Transverse colon (tissue), 4 donors: ENCODE measurements around the gene ZNF530. TPM values are rescaled to one million over a fixed set of nuclear protein-coding genes. Genes with fewer than 3 reads are reported as not detected.

Experiments
- DNase-seq: peaks from one replicate; pipeline ENCODE4 v3.0.0-alpha.2; 2019
- H3K27ac ChIP-seq, 4 donors: fragments of 200-600 bp; sonication (generic); 2 replicates each; pipeline ENCODE4 v1.5.1; 2016 to 2018; ENCODE audit warnings: inconsistent platforms in 4 of 4
- H3K27me3 ChIP-seq: fragments of 200-600 bp; sonication (generic); 2 replicates; pipeline ENCODE4 v1.5.1; 2017; ENCODE audit warnings: inconsistent platforms
- H3K36me3 ChIP-seq, 4 donors: fragments of 200-600 bp; sonication (generic); 2 replicates each; pipeline ENCODE4 v1.5.1; 2017 to 2019; ENCODE audit warnings: inconsistent platforms in 4 of 4
- H3K4me1 ChIP-seq, 4 donors: fragments of 200-600 bp; sonication (generic); 2 replicates each; pipeline ENCODE4 v1.5.1; 2017 to 2020; ENCODE audit warnings: inconsistent platforms in 4 of 4
- H3K4me3 ChIP-seq, 4 donors: fragments of 200-600 bp; sonication (generic); 1 replicate in 1 of 4; 2 replicates in 3 of 4; pipeline versions ENCODE4 v1.5.1 to v1.6.1; 2017 to 2019; ENCODE audit warnings: inconsistent platforms in 4 of 4
- H3K9me3 ChIP-seq, 2 donors: fragments of 200-600 bp; sonication (generic); 2 replicates each; pipeline ENCODE4 v1.5.1; 2017 to 2019; ENCODE audit warnings: inconsistent platforms in 2 of 2
- EP300 ChIP-seq: sonication (generic); formaldehyde crosslinking; IDR thresholded peaks from one replicate; pipeline ENCODE4 v1.6.1; 2017; ENCODE audit warnings: antibody characterized with exemption, low read depth
- POLR2A ChIP-seq: fragments of 450-650 bp; IDR thresholded peaks from one replicate; pipeline ENCODE4 v1.6.1; 2016; ENCODE audit warnings: antibody characterized with exemption, mild to moderate bottlenecking, moderate library complexity
- POLR2AphosphoS5 ChIP-seq, 3 donors: sonication (generic); formaldehyde crosslinking; IDR thresholded peaks; one replicate each; pipeline ENCODE4 v1.6.1; 2016; ENCODE audit warnings: antibody characterized with exemption in 3 of 3
- WGBS, 2 donors: methylation state at CpG; one replicate each; pipeline ENCODE4 v1.1.5; 2018; ENCODE audit warnings: low coverage in 1 of 2; 5-methylcytosine and 5-hydroxymethylcytosine counted together
- in situ Hi-C, 4 donors: fragments of 200-750 bp; cut with MboI; loops; one replicate each; pipeline versions ENCODE4 v1.15.0 to v1.15.1; 2017; ENCODE audit warnings: low sequenced_read_pairs in 3 of 4, low pct_ligation_motif_present in 1 of 4, low pct_unique_long_range_greater_than_20kb in 1 of 4
- intact Hi-C: fragments of 100-400 bp; cut with DNase I; formaldehyde crosslinking; loops from one replicate; pipeline ENCODE4 v1.15.1; 2023; ENCODE audit warnings: low total_unique reads
- total RNA-seq, 4 donors: library from RNA; depleted of rRNA; stranded (reverse); fragments of >200 nt; gene quantifications; one replicate each; pipeline ENCODE4 v1.1.0, GENCODE V29; 2016
- TF ChIP-seq, protein P1 (sequence below), 5 experiments: fragments of 200-600 bp in 3 of 5; fragments of 450-650 bp in 2 of 5; sonication (generic) in 3 of 5; IDR thresholded peaks; 1 replicate in 2 of 5; 2 replicates in 3 of 5; pipeline ENCODE4 v1.5.1; 2016 to 2017; ENCODE audit warnings: antibody characterized with exemption in 5 of 5, inconsistent platforms in 3 of 5, mild to moderate bottlenecking in 2 of 5, moderate library complexity in 1 of 5

ZNF530 gene
- total RNA-seq, 4 donors from 2014 or later, result 2.4 to 4.4 TPM; not detected in 2

DNA sequence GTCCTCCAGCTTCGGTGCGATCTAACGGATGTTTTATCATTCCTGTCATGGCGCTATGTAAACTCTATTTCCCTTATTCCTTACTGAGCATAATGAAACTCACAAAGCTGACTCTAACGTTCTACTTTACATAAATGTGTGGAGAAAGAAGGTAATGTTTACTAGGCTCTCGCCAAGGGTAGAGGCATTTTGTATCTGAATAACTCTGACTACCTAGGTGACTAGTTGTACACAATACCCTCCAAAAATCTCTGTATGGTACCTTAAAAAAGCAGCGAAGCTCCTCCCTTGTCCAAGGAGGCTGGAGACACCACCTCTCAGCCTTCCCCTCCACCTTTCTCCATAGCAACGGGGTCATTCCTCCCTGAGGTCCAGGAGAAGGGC lies 316 bp upstream of the ZNF530 start:
- in situ Hi-C loops, result no loop called here
- Histone ChIP-seq H3K36me3 (peaks cover 0 to 6% (median 1%) of the 10 kb centered on the region in 4 donors), H3K27me3 (no peaks in the 10 kb centered on the region), H3K9me3 (peaks cover 4 to 8% of the 10 kb centered on the region in 2 donors), H3K27ac (peak overlapping the region in 2 of 4 donors; percentile 30 to 32), H3K4me3 (peak overlapping the region in 3 of 4 donors; percentile 48 to 74 (median 66)), H3K4me1 (peaks cover 4 to 13% (median 9%) of the 10 kb centered on the region in 4 donors)
- no peak for DNase-seq
- WGBS, 2 donors, result 59 to 90% methylated on average over 2 to 8 of the region's 8 CpGs
- intact Hi-C loops, result loop anchor here (10.0 kb wide), 1 partner anchor 255 kb away; no protein-coding TSS in a partner anchor
- TF ChIP-seq POLR2AphosphoS5 (IDR thresholded peaks at IDR 0.05), result no peak
- no peak for TF ChIP-seq POLR2A

- WGBS, 2 donors, result 88 to 98% methylated on average over 2 to 5 of the region's 5 CpGs
- no peaks in the 10 kb centered on the region for H3K27me3 ChIP-seq
- TF ChIP-seq, protein P1, sequence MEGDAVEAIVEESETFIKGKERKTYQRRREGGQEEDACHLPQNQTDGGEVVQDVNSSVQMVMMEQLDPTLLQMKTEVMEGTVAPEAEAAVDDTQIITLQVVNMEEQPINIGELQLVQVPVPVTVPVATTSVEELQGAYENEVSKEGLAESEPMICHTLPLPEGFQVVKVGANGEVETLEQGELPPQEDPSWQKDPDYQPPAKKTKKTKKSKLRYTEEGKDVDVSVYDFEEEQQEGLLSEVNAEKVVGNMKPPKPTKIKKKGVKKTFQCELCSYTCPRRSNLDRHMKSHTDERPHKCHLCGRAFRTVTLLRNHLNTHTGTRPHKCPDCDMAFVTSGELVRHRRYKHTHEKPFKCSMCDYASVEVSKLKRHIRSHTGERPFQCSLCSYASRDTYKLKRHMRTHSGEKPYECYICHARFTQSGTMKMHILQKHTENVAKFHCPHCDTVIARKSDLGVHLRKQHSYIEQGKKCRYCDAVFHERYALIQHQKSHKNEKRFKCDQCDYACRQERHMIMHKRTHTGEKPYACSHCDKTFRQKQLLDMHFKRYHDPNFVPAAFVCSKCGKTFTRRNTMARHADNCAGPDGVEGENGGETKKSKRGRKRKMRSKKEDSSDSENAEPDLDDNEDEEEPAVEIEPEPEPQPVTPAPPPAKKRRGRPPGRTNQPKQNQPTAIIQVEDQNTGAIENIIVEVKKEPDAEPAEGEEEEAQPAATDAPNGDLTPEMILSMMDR (IDR thresholded peaks at IDR 0.05), result no peak
- TF ChIP-seq EP300 (no peak), POLR2A (no peak), POLR2AphosphoS5 (IDR thresholded peaks at IDR 0.05) (no peak)
- in situ Hi-C loops (no loop called here), intact Hi-C loops (no loop called here)
- peaks cover 44% of the 10 kb centered on the region in 2 donors for H3K9me3 ChIP-seq
- no peak for DNase-seq
- H3K27ac ChIP-seq, result no peak overlapping the region
- H3K36me3 ChIP-seq, result peaks cover 0 to 28% (median 11%) of the 10 kb centered on the region in 4 donors
- no peaks in the 10 kb centered on the region for H3K4me1 ChIP-seq
- no peak overlapping the region for H3K4me3 ChIP-seq
These were observed 7.2 kb downstream of the ZNF530 start for GRCh38 chr19:57606931-57607330.

- Histone ChIP-seq H3K4me1 (peaks cover 4 to 10% (median 7%) of the 10 kb centered on the region in 4 donors), H3K9me3 (peaks cover 36 to 42% of the 10 kb centered on the region in 2 donors), H3K27me3 (no peaks in the 10 kb centered on the region), H3K27ac (no peak overlapping the region), H3K4me3 (no peak overlapping the region), H3K36me3 (peaks cover 0 to 18% (median 7%) of the 10 kb centered on the region in 4 donors)
- TF ChIP-seq POLR2A (no peak), POLR2AphosphoS5 (IDR thresholded peaks at IDR 0.05) (no peak), EP300 (no peak)
- TF ChIP-seq, protein P1 (IDR thresholded peaks at IDR 0.05), result no peak
- 76 to 85% methylated on average over 3 to 4 of the region's 4 CpGs for WGBS, 2 donors
- in situ Hi-C loops (no loop called here), intact Hi-C loops (no loop called here)
- DNase-seq, result no peak
These were observed 11.4 kb downstream of the ZNF530 start for GRCh38 chr19:57611113-57611512.

GRCh38 chr19:57613941-57614743 lies 14.5 kb downstream of the ZNF530 start, which contains the start of gene ZNF134:
Gene ZNF134 (plus strand): TSS chr19:57614242. CDS start chr19:57619469, 5,227 bp downstream.
- intact Hi-C loops (no loop called here), in situ Hi-C loops (no loop called here)
- peaks cover 45 to 50% of the 10 kb centered on the region in 2 donors for H3K9me3 ChIP-seq

More at GRCh38 chr19:57613941-57614743, 14.5 kb downstream of the ZNF530 start, which contains the start of gene ZNF134:
- peak within 1 kb of the TSS; percentile 57 to 80 (median 66) for H3K27ac ChIP-seq
- TF ChIP-seq POLR2AphosphoS5 (IDR thresholded peaks at IDR 0.05), result peak in 2 of 3 donors; percentile 44 to 50
- TF ChIP-seq, protein P1 (IDR thresholded peaks at IDR 0.05), result peak in 4 of 5 experiments; percentile 11 to 26 (median 22)
- no peak for TF ChIP-seq EP300
- peak; percentile 22 for TF ChIP-seq POLR2A
- peak; percentile 94 for DNase-seq
- peaks cover 4 to 10% (median 7%) of the 10 kb centered on the region in 4 donors for H3K4me1 ChIP-seq
- H3K27me3 ChIP-seq, result no peaks in the 10 kb centered on the region
- 5 to 40% methylated on average over 3 to 62 of the region's 64 CpGs for WGBS, 2 donors
- peak within 1 kb of the TSS; percentile 72 to 99 (median 89) for H3K4me3 ChIP-seq
- peaks cover 0 to 42% (median 18%) of the 10 kb centered on the region in 4 donors for H3K36me3 ChIP-seq
